Measurements from ENCODE around the gene MRI1. TPM values are rescaled to one million over a fixed set of nuclear protein-coding genes. Genes with fewer than 3 reads are reported as not detected.

The MRI1 gene
- total and polyA plus RNA-seq, 4 donors: 16.3 to 50.0 (median 17.7) TPM

DNA sequence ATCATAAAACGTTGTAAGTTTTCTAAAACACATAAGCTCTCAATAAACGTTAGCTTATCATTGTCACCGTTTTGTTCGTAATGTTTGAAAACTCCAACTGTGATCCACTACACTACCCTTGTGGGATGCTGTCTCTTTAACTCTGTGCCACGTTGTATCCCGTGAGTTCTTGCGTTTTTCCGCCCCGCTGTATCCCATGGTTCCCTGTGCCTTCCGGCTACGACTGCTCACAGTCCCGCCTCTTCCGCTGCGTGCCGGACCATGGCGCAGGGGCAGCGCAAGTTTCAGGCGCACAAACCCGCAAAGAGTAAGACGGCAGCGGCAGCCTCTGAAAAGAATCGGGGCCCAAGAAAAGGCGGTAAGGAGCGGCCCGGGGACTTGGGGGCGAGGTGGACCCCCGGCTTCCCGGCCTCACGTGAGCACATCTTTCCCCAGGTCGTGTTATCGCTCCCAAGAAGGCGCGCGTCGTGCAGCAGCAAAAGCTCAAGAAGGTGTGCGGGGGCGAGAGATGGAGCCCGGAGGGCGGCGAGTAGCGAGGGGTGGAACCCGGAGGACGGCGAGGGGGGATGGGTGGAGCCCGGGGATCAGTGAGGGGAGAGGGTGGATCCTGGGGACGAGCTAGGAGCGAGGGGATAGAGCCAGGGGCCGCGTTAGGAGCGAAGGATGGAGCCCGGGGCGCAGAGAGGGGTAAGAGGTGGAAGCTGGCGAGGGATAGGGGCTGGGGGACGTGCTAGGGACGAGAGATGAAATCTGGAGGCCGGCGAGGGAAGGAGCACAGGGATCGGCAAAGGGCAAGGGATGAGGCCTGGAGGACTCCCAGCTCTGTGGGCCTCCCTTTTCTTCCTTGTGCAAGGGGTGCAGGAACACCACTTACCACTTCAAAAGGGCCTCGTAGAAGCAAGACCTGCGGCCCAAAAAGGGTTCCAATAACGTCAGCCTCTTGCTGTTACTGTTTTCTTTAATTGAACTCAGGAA is 10.2 kb downstream of the MRI1 start, which contains the start of gene C19orf53:
C19orf53 (plus strand) TSS at position 240 of the 975 bp plus-strand sequence; CDS start at position 262, 22 bp downstream.
- Histone ChIP-seq H3K9me3 (ENCODE audit: control insufficient read depth in 4 of 4, low read length in 3 of 4) (no peaks in the 10 kb centered on the region), H3K36me3 (ENCODE audit: control insufficient read depth in 4 of 4, insufficient read depth in 3 of 4, low read depth in 1 of 4, low read length in 3 of 4) (peaks cover 13 to 37% (median 22%) of the 10 kb centered on the region in 4 donors), H3K27ac (ENCODE audit: low read depth in 1 of 2, low read length in 2 of 2) (peak within 1 kb of the TSS; percentile 81 to 84), H3K27me3 (ENCODE audit: control insufficient read depth in 4 of 4, insufficient read depth in 4 of 4, low read length in 3 of 4) (no peaks in the 10 kb centered on the region), H3K9ac (ENCODE audit: low read depth in 1 of 2, low read length in 2 of 2) (peak within 1 kb of the TSS; percentile 60 to 67), H3K4me1 (ENCODE audit: control insufficient read depth in 4 of 4, insufficient read depth in 4 of 4, low read length in 3 of 4) (peaks cover 3 to 18% (median 10%) of the 10 kb centered on the region in 4 donors), H3K4me3 (ENCODE audit: low read depth in 1 of 3, low read length in 3 of 3) (peak within 1 kb of the TSS; percentile 73 to 92 (median 78))
- TF ChIP-seq, protein P1, sequence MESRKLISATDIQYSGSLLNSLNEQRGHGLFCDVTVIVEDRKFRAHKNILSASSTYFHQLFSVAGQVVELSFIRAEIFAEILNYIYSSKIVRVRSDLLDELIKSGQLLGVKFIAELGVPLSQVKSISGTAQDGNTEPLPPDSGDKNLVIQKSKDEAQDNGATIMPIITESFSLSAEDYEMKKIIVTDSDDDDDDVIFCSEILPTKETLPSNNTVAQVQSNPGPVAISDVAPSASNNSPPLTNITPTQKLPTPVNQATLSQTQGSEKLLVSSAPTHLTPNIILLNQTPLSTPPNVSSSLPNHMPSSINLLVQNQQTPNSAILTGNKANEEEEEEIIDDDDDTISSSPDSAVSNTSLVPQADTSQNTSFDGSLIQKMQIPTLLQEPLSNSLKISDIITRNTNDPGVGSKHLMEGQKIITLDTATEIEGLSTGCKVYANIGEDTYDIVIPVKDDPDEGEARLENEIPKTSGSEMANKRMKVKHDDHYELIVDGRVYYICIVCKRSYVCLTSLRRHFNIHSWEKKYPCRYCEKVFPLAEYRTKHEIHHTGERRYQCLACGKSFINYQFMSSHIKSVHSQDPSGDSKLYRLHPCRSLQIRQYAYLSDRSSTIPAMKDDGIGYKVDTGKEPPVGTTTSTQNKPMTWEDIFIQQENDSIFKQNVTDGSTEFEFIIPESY (IDR thresholded peaks at IDR 0.05): peak; percentile 76
- TF ChIP-seq, protein P2, sequence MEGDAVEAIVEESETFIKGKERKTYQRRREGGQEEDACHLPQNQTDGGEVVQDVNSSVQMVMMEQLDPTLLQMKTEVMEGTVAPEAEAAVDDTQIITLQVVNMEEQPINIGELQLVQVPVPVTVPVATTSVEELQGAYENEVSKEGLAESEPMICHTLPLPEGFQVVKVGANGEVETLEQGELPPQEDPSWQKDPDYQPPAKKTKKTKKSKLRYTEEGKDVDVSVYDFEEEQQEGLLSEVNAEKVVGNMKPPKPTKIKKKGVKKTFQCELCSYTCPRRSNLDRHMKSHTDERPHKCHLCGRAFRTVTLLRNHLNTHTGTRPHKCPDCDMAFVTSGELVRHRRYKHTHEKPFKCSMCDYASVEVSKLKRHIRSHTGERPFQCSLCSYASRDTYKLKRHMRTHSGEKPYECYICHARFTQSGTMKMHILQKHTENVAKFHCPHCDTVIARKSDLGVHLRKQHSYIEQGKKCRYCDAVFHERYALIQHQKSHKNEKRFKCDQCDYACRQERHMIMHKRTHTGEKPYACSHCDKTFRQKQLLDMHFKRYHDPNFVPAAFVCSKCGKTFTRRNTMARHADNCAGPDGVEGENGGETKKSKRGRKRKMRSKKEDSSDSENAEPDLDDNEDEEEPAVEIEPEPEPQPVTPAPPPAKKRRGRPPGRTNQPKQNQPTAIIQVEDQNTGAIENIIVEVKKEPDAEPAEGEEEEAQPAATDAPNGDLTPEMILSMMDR (IDR thresholded peaks at IDR 0.05; ENCODE audit: low read depth, low read length, missing input control): no peak
- peak; percentile 46 to 80 for TF ChIP-seq EGR1 (IDR thresholded peaks at IDR 0.05; ENCODE audit: low read depth in 2 of 2)
- TF ChIP-seq FOXA1 (IDR thresholded peaks at IDR 0.05): no peak
- TF ChIP-seq, protein P3, sequence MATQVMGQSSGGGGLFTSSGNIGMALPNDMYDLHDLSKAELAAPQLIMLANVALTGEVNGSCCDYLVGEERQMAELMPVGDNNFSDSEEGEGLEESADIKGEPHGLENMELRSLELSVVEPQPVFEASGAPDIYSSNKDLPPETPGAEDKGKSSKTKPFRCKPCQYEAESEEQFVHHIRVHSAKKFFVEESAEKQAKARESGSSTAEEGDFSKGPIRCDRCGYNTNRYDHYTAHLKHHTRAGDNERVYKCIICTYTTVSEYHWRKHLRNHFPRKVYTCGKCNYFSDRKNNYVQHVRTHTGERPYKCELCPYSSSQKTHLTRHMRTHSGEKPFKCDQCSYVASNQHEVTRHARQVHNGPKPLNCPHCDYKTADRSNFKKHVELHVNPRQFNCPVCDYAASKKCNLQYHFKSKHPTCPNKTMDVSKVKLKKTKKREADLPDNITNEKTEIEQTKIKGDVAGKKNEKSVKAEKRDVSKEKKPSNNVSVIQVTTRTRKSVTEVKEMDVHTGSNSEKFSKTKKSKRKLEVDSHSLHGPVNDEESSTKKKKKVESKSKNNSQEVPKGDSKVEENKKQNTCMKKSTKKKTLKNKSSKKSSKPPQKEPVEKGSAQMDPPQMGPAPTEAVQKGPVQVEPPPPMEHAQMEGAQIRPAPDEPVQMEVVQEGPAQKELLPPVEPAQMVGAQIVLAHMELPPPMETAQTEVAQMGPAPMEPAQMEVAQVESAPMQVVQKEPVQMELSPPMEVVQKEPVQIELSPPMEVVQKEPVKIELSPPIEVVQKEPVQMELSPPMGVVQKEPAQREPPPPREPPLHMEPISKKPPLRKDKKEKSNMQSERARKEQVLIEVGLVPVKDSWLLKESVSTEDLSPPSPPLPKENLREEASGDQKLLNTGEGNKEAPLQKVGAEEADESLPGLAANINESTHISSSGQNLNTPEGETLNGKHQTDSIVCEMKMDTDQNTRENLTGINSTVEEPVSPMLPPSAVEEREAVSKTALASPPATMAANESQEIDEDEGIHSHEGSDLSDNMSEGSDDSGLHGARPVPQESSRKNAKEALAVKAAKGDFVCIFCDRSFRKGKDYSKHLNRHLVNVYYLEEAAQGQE (IDR thresholded peaks at IDR 0.05): peak; percentile 28
- TF ChIP-seq RAD21 (IDR thresholded peaks at IDR 0.05): peak in 1 of 2 donors; percentile 60
- TF ChIP-seq GABPA (IDR thresholded peaks at IDR 0.05 in 1 of 2, conservative IDR thresholded peaks at IDR 0.05 in 1 of 2): peak; percentile 83 to 98
- no peak for TF ChIP-seq TAF1 (conservative IDR thresholded peaks at IDR 0.05)
- peak; percentile 8 for TF ChIP-seq FOXA2 (IDR thresholded peaks at IDR 0.05)
- peak; percentile 32 for TF ChIP-seq NR2F2 (IDR thresholded peaks at IDR 0.05)
- TF ChIP-seq HNF4A (conservative IDR thresholded peaks at IDR 0.05): peak; percentile 5 to 22
- TF ChIP-seq SP1 (IDR thresholded peaks at IDR 0.05): peak; percentile 50
- TF ChIP-seq HNF4G (IDR thresholded peaks at IDR 0.05): no peak
- TF ChIP-seq JUND (IDR thresholded peaks at IDR 0.05): peak in 1 of 2 donors; percentile 25
- TF ChIP-seq ATF3 (IDR thresholded peaks at IDR 0.05): no peak
- peak; percentile 22 to 35 for TF ChIP-seq RXRA (IDR thresholded peaks at IDR 0.05)
- peak; percentile 95 for TF ChIP-seq YY1 (IDR thresholded peaks at IDR 0.05)
- peak; percentile 100 for TF ChIP-seq MAX (IDR thresholded peaks at IDR 0.05)
- DNase-seq (ENCODE audit: low spot score): peak; percentile 89
- under 1% methylated on average over 61 of the region's 61 CpGs for WGBS

All from liver (tissue), 9 donors.